NK-92 treated with Interleukin-12 subunit alpha and Interleukin-12 subunit beta, amount 100 ng/mL, for 24 hours (cell line): ENCODE data around the gene WTAP.
A peak's percentile ranks its signal among the peaks of the same experiment; 100 is the strongest.
"Not testable (repeated sequence)": the region's sequence is repeated elsewhere in the genome, so short reads cannot be mapped to it uniquely, and the experiment has no call there.

Experiments used
- DNase-seq: peaks from one replicate; lab custom pipeline; 2025; lab: John Stamatoyannopoulos, UW

The WTAP gene

GRCh38 chr6:159693894-159694545 lies 33.3 kb upstream of the WTAP start:
- no peak for DNase-seq

GRCh38 chr6:159695984-159696383 lies 31.3 kb upstream of the WTAP start:
- no peak for DNase-seq

- DNase-seq = no peak
Measured at GRCh38 chr6:159700970-159701369, 26.3 kb upstream of the WTAP start.

GRCh38 chr6:159701413-159701999 lies 25.8 kb upstream of the WTAP start:
- DNase-seq = peak; percentile 11

- DNase-seq = not testable (repeated sequence)
Measured at GRCh38 chr6:159710603-159711002, 16.7 kb upstream of the WTAP start.

GRCh38 chr6:159712389-159712788 lies 14.9 kb upstream of the WTAP start:
- DNase-seq = not testable (repeated sequence)

GRCh38 chr6:159713984-159714383 lies 13.3 kb upstream of the WTAP start:
- DNase-seq = no peak

GRCh38 chr6:159714404-159714803 lies 12.9 kb upstream of the WTAP start:
- DNase-seq = no peak

- DNase-seq = no peak
Measured at GRCh38 chr6:159715166-159715565, 12.1 kb upstream of the WTAP start.

GRCh38 chr6:159715605-159716004 lies 11.7 kb upstream of the WTAP start:
- no peak for DNase-seq

- no peak for DNase-seq
Measured at GRCh38 chr6:159716247-159717096, 10.8 kb upstream of the WTAP start.

GRCh38 chr6:159718634-159719033 lies 8.7 kb upstream of the WTAP start:
- DNase-seq = no peak

- DNase-seq = no peak
Measured at GRCh38 chr6:159719287-159719686, 8.0 kb upstream of the WTAP start.

- no peak for DNase-seq
Measured at GRCh38 chr6:159720708-159721107, 6.6 kb upstream of the WTAP start.

GRCh38 chr6:159721981-159722380 lies 5.3 kb upstream of the WTAP start:
- DNase-seq = not testable (repeated sequence)

- no peak for DNase-seq
Measured at GRCh38 chr6:159722655-159723054, 4.7 kb upstream of the WTAP start.

- DNase-seq = no peak
Measured at GRCh38 chr6:159723259-159723658, 4.0 kb upstream of the WTAP start.

GRCh38 chr6:159724778-159725177 lies 2.5 kb upstream of the WTAP start:
- no peak for DNase-seq

- not testable (repeated sequence) for DNase-seq
Measured at GRCh38 chr6:159725208-159725607, 2.1 kb upstream of the WTAP start.

- no peak for DNase-seq
Measured at GRCh38 chr6:159726255-159726917, 920 bp upstream of the WTAP start.

GRCh38 chr6:159727717-159728445 lies 575 bp downstream of the WTAP start:
- DNase-seq = peak; percentile 73

GRCh38 chr6:159728531-159728964 lies 1.2 kb downstream of the WTAP start:
- DNase-seq = no peak
